ENCODE measurements around the gene ZMAT2.
"Not testable (repeated sequence)": the region's sequence is repeated elsewhere in the genome, so short reads cannot be mapped to it uniquely, and the experiment has no call there.

DNA sequence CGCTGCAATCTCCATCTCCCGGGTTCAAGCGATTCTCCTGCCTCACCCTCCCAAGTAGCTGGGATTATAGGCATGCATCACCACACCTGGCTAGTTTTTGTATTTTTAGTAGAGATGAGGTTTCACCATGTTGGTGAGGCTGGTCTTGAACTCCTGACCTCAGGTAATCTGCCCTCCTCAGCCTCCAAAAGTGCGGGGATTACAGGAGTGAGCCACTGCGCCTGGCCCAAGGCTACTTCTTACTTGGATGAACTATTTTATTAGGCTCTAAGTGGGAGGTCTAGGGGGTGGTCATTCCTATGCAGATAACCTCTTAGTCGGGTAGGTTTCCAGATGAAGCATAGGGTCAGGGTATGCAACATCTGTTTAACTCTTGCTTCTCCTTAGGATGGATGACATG is 39.9 kb upstream of the ZMAT2 start:
- not testable (repeated sequence) for TF ChIP-seq SUZ12 (IDR thresholded peaks at IDR 0.05; ENCODE audit: low read length); GABPA (IDR thresholded peaks at IDR 0.05; ENCODE audit: borderline replicate concordance, insufficient read depth, low read length); SIN3A (conservative IDR thresholded peaks at IDR 0.05 in 1 of 2, IDR thresholded peaks at IDR 0.05 in 1 of 2; ENCODE audit: low read depth in 1 of 2, low read length in 2 of 2); CTCF (IDR thresholded peaks at IDR 0.05; ENCODE audit: control extremely low read depth in 1 of 3, insufficient read depth in 1 of 3, low read depth in 1 of 3, low read length in 3 of 3); MAFK (IDR thresholded peaks at IDR 0.05; ENCODE audit: low read depth, low read length)
